PC-9 (cell line): ENCODE results near the gene CYP4F2. TPM values are rescaled to one million over a fixed set of nuclear protein-coding genes. Genes with fewer than 3 reads are reported as not detected.

ENCODE experiments used
- BruUV-seq: library from RNA; stranded (reverse); fragments of 400-500 nt; replicated peaks from 2 replicates; lab custom pipeline; 2021; lab: Mats Ljungman, UMichigan
- CTCF ChIA-PET: fragments of 300-600 bp; sonication (Branson Sonifier 250); formaldehyde crosslinking; loops from one replicate; lab custom pipeline; 2022; ENCODE audit warnings: antibody characterized with exemption; lab: Charles Lee
- POLR2A ChIA-PET: fragments of 300-600 bp; sonication (Branson Sonifier 250); formaldehyde crosslinking; loops from one replicate; lab custom pipeline; 2022; ENCODE audit warnings: antibody characterized with exemption; ENCODE audit not compliant: unreplicated experiment; lab: Charles Lee
- DNase-seq, 2 experiments: peaks; one replicate each; pipeline versions ENCODE4 v3.0.0 to v3.0.0-alpha.2; 2015 to 2022; ENCODE audit warnings: mixed read lengths in 1 of 2
- H2AFZ ChIP-seq: fragments of 200-600 bp; sonication (generic); 2 replicates; pipeline ENCODE4 v1.8.1; 2017; ENCODE audit warnings: antibody characterized with exemption
- H3F3A ChIP-seq: fragments of 200-600 bp; sonication (generic); 2 replicates; pipeline ENCODE4 v1.8.1; 2017; ENCODE audit warnings: antibody characterized with exemption, mild to moderate bottlenecking, low read depth; ENCODE audit not compliant: insufficient read depth
- H3K27ac ChIP-seq: fragments of 200-600 bp; sonication (generic); 2 replicates; pipeline ENCODE4 v1.6.1; 2016; ENCODE audit warnings: mixed run types
- H3K27me3 ChIP-seq: fragments of 200-600 bp; sonication (generic); 2 replicates; pipeline ENCODE4 v1.6.1; 2016; ENCODE audit warnings: low read depth, mixed run types; ENCODE audit not compliant: insufficient read depth
- H3K36me3 ChIP-seq: fragments of 200-600 bp; sonication (generic); 2 replicates; pipeline ENCODE4 v1.6.1; 2016; ENCODE audit warnings: low read depth, mixed run types
- H3K4me1 ChIP-seq: fragments of 200-600 bp; sonication (generic); replicated peaks from 2 replicates; pipeline ENCODE4 v1.6.1; 2016; ENCODE audit warnings: mixed run types; ENCODE audit not compliant: insufficient read depth
- H3K4me2 ChIP-seq: fragments of 200-600 bp; sonication (generic); 2 replicates; pipeline ENCODE4 v1.6.1; 2017; ENCODE audit warnings: mixed run types
- H3K4me3 ChIP-seq: fragments of 200-600 bp; sonication (generic); 2 replicates; pipeline ENCODE4 v1.6.1; 2016; ENCODE audit warnings: mixed run types
- H3K79me2 ChIP-seq: fragments of 200-600 bp; sonication (generic); 2 replicates; pipeline ENCODE4 v1.6.1; 2017; ENCODE audit warnings: low read depth, mixed run types
- H3K9me2 ChIP-seq: fragments of 200-600 bp; sonication (generic); 2 replicates; pipeline ENCODE4 v1.8.1; 2017; ENCODE audit warnings: mild to moderate bottlenecking; ENCODE audit not compliant: insufficient read depth
- H3K9me3 ChIP-seq: fragments of 200-600 bp; sonication (generic); 2 replicates; pipeline ENCODE4 v1.8.1; 2016; ENCODE audit warnings: low read depth; ENCODE audit not compliant: insufficient read depth
- H4K20me1 ChIP-seq: fragments of 200-600 bp; sonication (generic); 2 replicates; pipeline ENCODE4 v1.8.1; 2017; ENCODE audit not compliant: insufficient read depth
- CTCF ChIP-seq: fragments of 200-600 bp; sonication (generic); conservative IDR thresholded peaks from 2 replicates; pipeline ENCODE4 v1.6.1; 2017; ENCODE audit warnings: mixed run types, antibody characterized with exemption, mild to moderate bottlenecking, moderate library complexity
- EZH2 ChIP-seq: fragments of 200-600 bp; sonication (generic); IDR thresholded peaks from 2 replicates; pipeline ENCODE4 v1.8.0; 2017; ENCODE audit warnings: antibody characterized with exemption, low read depth
- intact Hi-C: fragments of 100-400 bp; cut with micrococcal nuclease; formaldehyde crosslinking; loops from one replicate; pipeline ENCODE4 v1.10.0; 2022; ENCODE audit not compliant: unreplicated experiment
- total RNA-seq: library from RNA; stranded (reverse); gene quantifications from 2 replicates; pipeline ENCODE4 v1.2.3, GENCODE V29; 2021

CYP4F2 gene
- total RNA-seq, 1 experiment from 2014 or later = 0.31 TPM

GRCh38 chr19:15864824-15865223 is 33.0 kb downstream of the CYP4F2 start:
- POLR2A ChIA-PET = no interaction called here
- H3K4me2 ChIP-seq = no peak overlapping the region
- no peaks in the 10 kb centered on the region for H3K27me3 ChIP-seq
- BruUV-seq = no TSS peak
- no peak for DNase-seq
- no peak overlapping the region for H3K4me3 ChIP-seq
- H3K9me3 ChIP-seq = no peaks in the 10 kb centered on the region
- H3K27ac ChIP-seq = no peak overlapping the region
- no peaks in the 10 kb centered on the region for H4K20me1 ChIP-seq
- H3K4me1 ChIP-seq = peaks cover 6% of the 10 kb centered on the region; the same call in 1 of the 2 replicates
- no peaks in the 10 kb centered on the region for H3K36me3 ChIP-seq
- H3K9me2 ChIP-seq = no peaks in the 10 kb centered on the region
- intact Hi-C loops = no loop called here
- TF ChIP-seq CTCF (no peak), EZH2 (no peak)
- no peaks in the 10 kb centered on the region for H3K79me2 ChIP-seq
- peaks cover 10% of the 10 kb centered on the region for H3F3A ChIP-seq
- no peak overlapping the region for H2AFZ ChIP-seq
- CTCF ChIA-PET = no interaction called here

DNA sequence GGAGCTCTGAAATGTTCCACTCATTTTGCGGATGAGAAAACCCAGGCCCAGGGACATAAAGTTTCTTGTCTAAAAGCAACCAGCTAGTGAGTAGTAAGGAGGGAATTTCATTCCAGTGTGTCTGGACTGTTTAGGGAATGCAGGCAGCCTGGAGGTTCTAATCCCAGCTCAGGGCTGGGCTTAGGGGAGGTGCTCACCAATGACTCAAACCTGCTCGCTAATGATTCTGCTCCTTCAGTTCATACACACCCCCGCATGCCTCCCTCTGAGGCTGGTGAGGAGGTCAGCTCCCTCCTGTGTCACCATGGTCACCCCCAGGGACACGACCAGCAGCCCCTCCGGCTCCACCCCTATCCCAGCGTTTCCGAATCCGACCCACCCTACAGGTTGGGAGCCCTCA is 34.6 kb downstream of the CYP4F2 start:
- CTCF ChIA-PET = no interaction called here
- H2AFZ ChIP-seq = no peak overlapping the region
- POLR2A ChIA-PET = no interaction called here

DNA sequence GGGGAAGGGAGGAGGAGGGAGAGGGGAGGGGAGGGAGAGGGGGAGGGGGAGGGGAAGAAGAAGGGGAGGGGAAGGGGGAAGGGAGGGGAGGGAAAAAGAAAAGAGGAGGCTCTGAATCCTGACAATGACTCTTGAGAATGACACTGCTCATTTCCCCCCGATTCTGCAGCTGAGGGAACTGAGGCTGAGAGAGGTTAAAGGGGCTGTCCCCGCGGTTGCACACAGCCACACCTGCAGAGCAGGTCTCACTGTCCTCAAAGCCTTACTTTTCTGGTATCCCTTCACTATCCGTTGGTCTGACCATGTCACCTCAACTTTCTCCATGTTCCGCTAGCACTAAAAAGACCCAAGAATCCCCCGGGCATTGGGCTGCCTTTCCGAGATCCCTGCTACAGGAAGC is 35.4 kb downstream of the CYP4F2 start:
- H2AFZ ChIP-seq = no peak overlapping the region
- DNase-seq = no peak
- H3K79me2 ChIP-seq = no peaks in the 10 kb centered on the region
- H3F3A ChIP-seq = no peaks in the 10 kb centered on the region
- H3K27me3 ChIP-seq = no peaks in the 10 kb centered on the region
- TF ChIP-seq CTCF = no peak
- TF ChIP-seq EZH2 = no peak
- H3K27ac ChIP-seq = no peak overlapping the region
- no peaks in the 10 kb centered on the region for H3K9me3 ChIP-seq
- H3K4me1 ChIP-seq = no peaks in the 10 kb centered on the region
- intact Hi-C loops = no loop called here
- H3K36me3 ChIP-seq = no peaks in the 10 kb centered on the region
- ChIA-PET POLR2A (no interaction called here), CTCF (no interaction called here)
- H4K20me1 ChIP-seq = no peaks in the 10 kb centered on the region
- no TSS peak for BruUV-seq
- no peak overlapping the region for H3K4me2 ChIP-seq
- H3K9me2 ChIP-seq = no peaks in the 10 kb centered on the region
- H3K4me3 ChIP-seq = no peak overlapping the region

More for the DNA sequence above, 34.6 kb downstream of the CYP4F2 start:
- H3K36me3 ChIP-seq = no peaks in the 10 kb centered on the region
- no peaks in the 10 kb centered on the region for H3F3A ChIP-seq
- TF ChIP-seq EZH2 (no peak), CTCF (no peak)
- H3K27ac ChIP-seq = no peak overlapping the region
- H3K4me3 ChIP-seq = no peak overlapping the region
- H3K79me2 ChIP-seq = no peaks in the 10 kb centered on the region
- H3K4me1 ChIP-seq = no peaks in the 10 kb centered on the region
- no TSS peak for BruUV-seq
- intact Hi-C loops = no loop called here
- no peaks in the 10 kb centered on the region for H3K9me2 ChIP-seq
- H3K9me3 ChIP-seq = no peaks in the 10 kb centered on the region
- no peak overlapping the region for H3K4me2 ChIP-seq
- no peaks in the 10 kb centered on the region for H3K27me3 ChIP-seq
- DNase-seq = no peak
- H4K20me1 ChIP-seq = no peaks in the 10 kb centered on the region
